NCI-H1092 (cell line): Measurements from ENCODE around the gene SMPD4.
"Not testable (repeated sequence)": the region's sequence is repeated elsewhere in the genome, so short reads cannot be mapped to it uniquely, and the experiment has no call there.

Experiments used
- DNase-seq: peaks from one replicate; lab custom pipeline; 2025; lab: John Stamatoyannopoulos, UW

Gene SMPD4

GRCh38 chr2:130139331-130140280, 41.8 kb downstream of the SMPD4 start:
- DNase-seq, result not testable (repeated sequence)

- peak; percentile 5 for DNase-seq
These were observed 42.6 kb downstream of the SMPD4 start for GRCh38 chr2:130138841-130139251.

- DNase-seq, result not testable (repeated sequence)
These were observed 43.1 kb downstream of the SMPD4 start for GRCh38 chr2:130138326-130138725.

DNA sequence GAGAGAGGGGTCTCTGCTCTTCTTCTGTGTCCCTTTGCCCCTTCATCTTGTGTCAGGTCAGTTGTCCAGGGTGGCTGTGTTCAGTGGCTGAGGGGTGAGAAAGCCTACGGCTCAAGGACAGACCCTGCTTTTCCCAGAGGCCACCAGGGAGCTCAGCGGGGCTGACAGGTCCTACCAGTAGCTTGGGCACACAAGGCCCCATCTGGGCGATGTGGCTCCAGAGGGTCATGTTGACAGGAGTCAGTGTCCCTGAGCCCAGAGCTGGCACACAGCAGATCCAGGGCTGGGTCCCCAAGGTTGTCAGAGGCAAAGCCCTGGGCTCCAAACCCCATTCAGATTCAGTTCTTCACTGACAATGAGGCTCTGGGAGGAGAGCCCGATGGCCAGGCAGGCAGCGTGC, 44.3 kb downstream of the SMPD4 start:
- DNase-seq, result not testable (repeated sequence)

DNA sequence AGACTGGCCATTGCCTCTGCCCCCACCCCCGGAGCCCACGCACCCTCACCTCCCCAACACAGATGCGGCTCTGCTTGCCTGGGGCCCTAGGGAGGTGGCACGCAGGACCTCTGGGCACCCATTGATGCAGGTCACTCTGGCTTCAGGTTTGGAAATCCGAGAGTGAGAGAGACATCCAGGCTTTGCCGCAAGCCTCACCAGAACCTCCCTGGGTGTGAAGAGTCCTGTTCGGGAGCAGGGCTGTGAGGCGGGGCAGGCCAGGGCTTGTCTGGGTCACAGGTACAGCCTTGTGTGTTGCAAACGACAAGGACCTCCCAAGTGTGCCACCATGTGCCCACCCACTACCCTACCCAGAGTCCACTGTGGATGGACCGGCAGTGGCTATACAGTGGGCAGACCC, 44.9 kb downstream of the SMPD4 start:
- DNase-seq, result not testable (repeated sequence)

DNA sequence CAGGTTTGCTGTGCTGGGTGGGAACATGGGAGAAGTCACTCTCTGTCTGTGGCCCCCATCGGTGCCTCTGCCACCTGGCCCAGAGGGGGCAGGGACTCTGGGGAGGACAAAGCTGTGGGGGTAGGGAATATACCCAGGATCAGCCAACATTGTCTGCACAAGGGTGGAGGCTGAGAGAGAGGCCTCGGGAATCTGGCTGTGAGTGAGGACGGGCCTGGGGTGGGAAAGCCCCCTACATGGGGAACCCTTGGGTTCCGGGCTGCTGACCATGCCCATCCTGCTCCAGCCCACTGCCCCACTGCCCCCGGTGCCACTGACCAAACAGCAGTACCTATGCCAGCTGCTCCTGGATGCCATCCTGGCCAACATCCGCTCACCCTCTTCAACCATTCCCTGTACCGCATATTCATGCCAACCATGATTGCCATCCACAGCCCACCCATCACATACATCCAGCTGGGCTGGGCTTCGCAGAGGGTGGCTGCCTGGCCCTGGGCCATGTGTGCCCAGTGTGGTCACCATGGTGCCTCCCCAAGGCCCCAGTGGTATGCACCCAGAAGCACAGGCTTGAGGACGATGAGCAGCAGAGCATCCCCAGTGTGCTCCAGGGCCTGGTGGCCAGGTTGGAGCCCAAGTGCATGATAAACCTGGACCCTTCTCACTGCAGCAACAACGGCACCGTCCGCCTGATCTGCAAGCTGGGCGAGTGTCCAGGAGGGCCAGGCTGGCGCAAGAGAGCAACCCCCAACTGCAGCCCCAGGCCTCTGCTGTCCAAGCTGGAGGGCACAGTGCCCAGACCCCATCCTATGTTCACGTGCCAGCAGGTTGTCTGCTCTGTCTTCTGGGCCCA, 45.5 kb downstream of the SMPD4 start:
- DNase-seq, result no peak

- not testable (repeated sequence) for DNase-seq
These were observed 52.1 kb downstream of the SMPD4 start, which contains the start of gene POTEF for GRCh38 chr2:130129120-130129829. Gene POTEF (minus strand): TSS chr2:130129222. CDS start chr2:130120515, 8,707 bp downstream.

- DNase-seq, result not testable (repeated sequence)
These were observed 52.9 kb downstream of the SMPD4 start for GRCh38 chr2:130128464-130128863.

DNA sequence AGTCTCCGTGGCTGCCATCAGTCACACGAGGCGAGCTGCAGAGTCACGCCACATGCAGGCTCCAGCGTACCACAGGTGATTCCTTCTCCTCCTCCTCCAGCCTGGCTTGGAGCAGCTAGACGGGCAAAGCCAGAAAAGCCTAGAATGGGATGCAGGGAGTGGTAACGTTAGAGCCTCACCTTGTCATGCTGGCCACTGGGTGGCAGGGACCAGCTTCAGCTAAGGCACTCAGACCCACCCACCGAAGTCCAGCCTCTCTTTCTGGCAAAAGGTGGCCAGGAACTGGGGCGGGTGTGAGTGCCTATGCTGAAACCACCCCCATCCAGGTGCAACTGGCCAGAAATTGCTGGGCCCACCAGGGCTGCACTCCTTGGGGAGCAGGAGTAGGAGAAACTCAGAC, 53.7 kb downstream of the SMPD4 start:
- not testable (repeated sequence) for DNase-seq

DNA sequence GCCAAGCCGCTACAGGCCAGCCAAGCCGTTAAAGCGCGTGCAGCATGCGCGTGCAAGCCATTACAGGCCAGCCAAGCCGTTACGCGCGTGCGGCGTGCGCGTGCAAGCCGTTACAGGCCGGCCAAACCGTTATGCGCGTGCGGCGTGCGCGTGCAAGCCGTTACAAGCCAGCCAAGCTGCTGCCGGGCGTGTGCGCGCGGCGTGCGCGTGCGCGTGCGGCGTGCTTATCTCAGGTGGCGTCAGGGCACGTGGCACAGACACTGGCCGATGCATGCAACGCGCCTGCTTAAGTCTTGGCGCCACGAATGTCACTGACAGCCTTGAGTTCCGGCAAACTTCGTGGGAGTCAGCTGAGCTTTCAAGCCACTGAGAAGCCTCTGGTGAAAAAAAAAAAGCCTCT, 60.5 kb downstream of the SMPD4 start:
- not testable (repeated sequence) for DNase-seq

DNA sequence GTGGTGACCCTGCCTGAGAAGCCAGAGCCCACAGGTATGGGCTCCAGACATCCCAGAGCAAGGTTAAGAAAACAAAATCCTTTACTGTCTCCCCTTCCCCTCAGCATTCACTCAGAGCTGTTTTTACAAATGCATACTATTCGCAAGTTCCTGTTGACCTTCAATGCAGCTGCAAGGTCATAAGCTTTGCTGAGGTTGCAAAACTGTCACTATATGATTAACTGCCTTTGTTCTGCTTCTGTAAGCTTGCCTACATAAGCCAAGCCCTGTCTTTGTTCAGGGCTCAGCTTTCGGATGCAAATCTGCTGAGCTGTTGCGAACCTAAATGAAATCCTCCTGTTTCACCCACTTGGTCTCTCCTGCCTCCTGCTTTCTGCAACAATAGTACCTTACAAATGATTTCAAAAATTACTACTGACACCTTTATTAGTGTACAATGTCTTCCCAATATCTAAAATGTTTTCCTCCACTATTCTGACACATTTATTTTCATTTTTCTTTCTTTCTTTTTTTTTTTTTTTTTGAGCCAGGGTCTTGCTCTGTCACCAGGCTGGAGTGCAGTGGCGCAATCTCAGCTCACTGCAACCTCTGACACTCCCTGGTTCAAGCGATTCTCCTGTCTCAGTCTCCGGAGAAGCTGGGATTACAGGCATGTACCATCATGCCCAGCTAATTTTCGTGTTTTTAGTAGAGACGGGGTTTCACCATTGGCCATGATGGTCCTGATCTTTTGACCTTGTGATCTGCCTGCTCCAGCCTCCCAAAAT, 78.6 kb downstream of the SMPD4 start:
- not testable (repeated sequence) for DNase-seq
